Astrocyte (in vitro differentiated cells and primary cell): ENCODE results near the gene CXCL13. TPM values are rescaled to one million over a fixed set of nuclear protein-coding genes. Genes with fewer than 3 reads are reported as not detected.

Source experiments
- DNase-seq: peaks from one replicate; pipeline ENCODE4 v3.0.0-alpha.2; 2010; ENCODE audit warnings: low read depth
- FAIRE-seq: peaks from 2 replicates; lab custom pipeline; 2011; peaks lifted over from hg19 to GRCh38; lab: Jason Lieb, UNC
- H2AFZ ChIP-seq: 2 replicates; pipeline ENCODE4 v1.6.0; 2012; ENCODE audit warnings: low read depth, low read length, inconsistent platforms
- H3K27ac ChIP-seq: 2 replicates; pipeline ENCODE4 v1.5.1; 2011; ENCODE audit warnings: low read depth, low read length, inconsistent platforms
- H3K27me3 ChIP-seq: 2 replicates; pipeline ENCODE4 v1.6.0; 2011; ENCODE audit warnings: low read length, inconsistent platforms; ENCODE audit not compliant: insufficient read depth
- H3K36me3 ChIP-seq: 2 replicates; pipeline ENCODE4 v1.5.1; 2011; ENCODE audit warnings: low read length, inconsistent platforms; ENCODE audit not compliant: insufficient read depth
- H3K4me1 ChIP-seq: 2 replicates; pipeline ENCODE4 v1.5.1; 2011; ENCODE audit warnings: low read length, inconsistent platforms; ENCODE audit not compliant: insufficient read depth
- H3K4me2 ChIP-seq: 2 replicates; pipeline ENCODE4 v1.6.0; 2012; ENCODE audit warnings: low read length, inconsistent platforms
- H3K4me3 ChIP-seq: 2 replicates; pipeline ENCODE4 v1.5.1; 2011; ENCODE audit warnings: low read depth, mild to moderate bottlenecking, low read length, inconsistent platforms; ENCODE audit not compliant: insufficient read depth
- H3K79me2 ChIP-seq: 2 replicates; pipeline ENCODE4 v1.6.0; 2012; ENCODE audit warnings: mild to moderate bottlenecking, low read length, inconsistent platforms; ENCODE audit not compliant: insufficient read depth
- H3K9ac ChIP-seq: 2 replicates; pipeline ENCODE4 v1.6.0; 2012; ENCODE audit warnings: mild to moderate bottlenecking, low read length, inconsistent platforms
- H3K9me3 ChIP-seq: 2 replicates; pipeline ENCODE4 v1.5.1; 2012; ENCODE audit warnings: low read depth, mild to moderate bottlenecking, low read length, inconsistent platforms; ENCODE audit not compliant: insufficient read depth
- H4K20me1 ChIP-seq: 2 replicates; pipeline ENCODE4 v1.6.0; 2012; ENCODE audit warnings: low read length, inconsistent platforms; ENCODE audit not compliant: insufficient read depth
- H3K27ac Mint-ChIP-seq: one replicate; pipeline ENCODE4 v1.8.0; 2021; ENCODE audit warnings: mild to moderate bottlenecking, mixed read lengths; ENCODE audit not compliant: unreplicated experiment
- H3K27me3 Mint-ChIP-seq: one replicate; pipeline ENCODE4 v1.8.0; 2021; ENCODE audit warnings: low read depth, mixed read lengths; ENCODE audit not compliant: unreplicated experiment
- H3K36me3 Mint-ChIP-seq: one replicate; pipeline ENCODE4 v1.8.0; 2021; ENCODE audit warnings: low read depth, mixed read lengths; ENCODE audit not compliant: unreplicated experiment
- H3K4me1 Mint-ChIP-seq: one replicate; pipeline ENCODE4 v1.8.0; 2021; ENCODE audit warnings: low read depth, mixed read lengths; ENCODE audit not compliant: unreplicated experiment
- H3K4me3 Mint-ChIP-seq: one replicate; pipeline ENCODE4 v1.8.0; 2021; ENCODE audit warnings: mild to moderate bottlenecking, moderate library complexity, mixed read lengths; ENCODE audit not compliant: unreplicated experiment
- H3K9me3 Mint-ChIP-seq: one replicate; pipeline ENCODE4 v1.8.0; 2021; ENCODE audit warnings: mild to moderate bottlenecking, mixed read lengths; ENCODE audit not compliant: unreplicated experiment
- EZH2 ChIP-seq: IDR thresholded peaks from 2 replicates; pipeline ENCODE4 v1.6.1; 2012; ENCODE audit warnings: mild to moderate bottlenecking, low read length, inconsistent platforms; ENCODE audit not compliant: insufficient read depth
- total RNA-seq: library from RNA; stranded (reverse); gene quantifications from 2 replicates; pipeline ENCODE4 v1.2.1, GENCODE V29; 2021
- TF ChIP-seq, protein P1 (sequence below): IDR thresholded peaks from 2 replicates; pipeline ENCODE4 v1.5.1; 2011; ENCODE audit warnings: low read depth, mild to moderate bottlenecking, inconsistent platforms, low read length, moderate library complexity; ENCODE audit not compliant: insufficient read depth

Gene CXCL13
- total RNA-seq, 1 donor from 2014 or later, result not detected

GRCh38 chr4:77617203-77617602 lies 11.6 kb downstream of the CXCL13 start:
- Histone ChIP-seq H3K27ac (no peak overlapping the region), H3K27me3 (peaks cover 9% of the 10 kb centered on the region), H3K4me3 (no peak overlapping the region), H4K20me1 (no peaks in the 10 kb centered on the region), H3K9me3 (no peaks in the 10 kb centered on the region), H2AFZ (no peak overlapping the region), H3K79me2 (no peaks in the 10 kb centered on the region), H3K4me1 (no peaks in the 10 kb centered on the region), H3K9ac (no peak overlapping the region), H3K4me2 (no peak overlapping the region), H3K36me3 (no peaks in the 10 kb centered on the region)
- FAIRE-seq (no peak), DNase-seq (peak; percentile 13)
- TF ChIP-seq EZH2, result no peak
- TF ChIP-seq, protein P1, sequence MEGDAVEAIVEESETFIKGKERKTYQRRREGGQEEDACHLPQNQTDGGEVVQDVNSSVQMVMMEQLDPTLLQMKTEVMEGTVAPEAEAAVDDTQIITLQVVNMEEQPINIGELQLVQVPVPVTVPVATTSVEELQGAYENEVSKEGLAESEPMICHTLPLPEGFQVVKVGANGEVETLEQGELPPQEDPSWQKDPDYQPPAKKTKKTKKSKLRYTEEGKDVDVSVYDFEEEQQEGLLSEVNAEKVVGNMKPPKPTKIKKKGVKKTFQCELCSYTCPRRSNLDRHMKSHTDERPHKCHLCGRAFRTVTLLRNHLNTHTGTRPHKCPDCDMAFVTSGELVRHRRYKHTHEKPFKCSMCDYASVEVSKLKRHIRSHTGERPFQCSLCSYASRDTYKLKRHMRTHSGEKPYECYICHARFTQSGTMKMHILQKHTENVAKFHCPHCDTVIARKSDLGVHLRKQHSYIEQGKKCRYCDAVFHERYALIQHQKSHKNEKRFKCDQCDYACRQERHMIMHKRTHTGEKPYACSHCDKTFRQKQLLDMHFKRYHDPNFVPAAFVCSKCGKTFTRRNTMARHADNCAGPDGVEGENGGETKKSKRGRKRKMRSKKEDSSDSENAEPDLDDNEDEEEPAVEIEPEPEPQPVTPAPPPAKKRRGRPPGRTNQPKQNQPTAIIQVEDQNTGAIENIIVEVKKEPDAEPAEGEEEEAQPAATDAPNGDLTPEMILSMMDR, result no peak
- peaks cover 3% of the 10 kb centered on the region for H3K27me3 Mint-ChIP-seq
- peaks cover 1% of the 10 kb centered on the region for H3K9me3 Mint-ChIP-seq
- H3K4me1 Mint-ChIP-seq, result no peaks in the 10 kb centered on the region
- H3K36me3 Mint-ChIP-seq, result no peaks in the 10 kb centered on the region
- no peak overlapping the region for H3K27ac Mint-ChIP-seq
- no peak overlapping the region for H3K4me3 Mint-ChIP-seq

GRCh38 chr4:77618383-77619241 lies 13.0 kb downstream of the CXCL13 start:
- Histone ChIP-seq H3K36me3 (no peaks in the 10 kb centered on the region), H3K4me1 (no peaks in the 10 kb centered on the region), H3K79me2 (no peaks in the 10 kb centered on the region), H3K4me3 (no peak overlapping the region), H3K27me3 (peaks cover 7% of the 10 kb centered on the region), H3K9ac (no peak overlapping the region), H4K20me1 (no peaks in the 10 kb centered on the region), H3K4me2 (peak overlapping the region; percentile 61), H2AFZ (peak overlapping the region; percentile 40), H3K9me3 (no peaks in the 10 kb centered on the region), H3K27ac (no peak overlapping the region)
- peaks cover 1% of the 10 kb centered on the region for H3K9me3 Mint-ChIP-seq
- TF ChIP-seq, protein P1, result peak; percentile 86
- TF ChIP-seq EZH2, result no peak
- H3K27me3 Mint-ChIP-seq, result peaks cover 1% of the 10 kb centered on the region
- H3K27ac Mint-ChIP-seq, result peak overlapping the region; percentile 69
- peak; percentile 40 for DNase-seq
- no peaks in the 10 kb centered on the region for H3K36me3 Mint-ChIP-seq
- H3K4me3 Mint-ChIP-seq, result peak overlapping the region; percentile 36
- H3K4me1 Mint-ChIP-seq, result no peaks in the 10 kb centered on the region
- peak; percentile 37 for FAIRE-seq

DNA sequence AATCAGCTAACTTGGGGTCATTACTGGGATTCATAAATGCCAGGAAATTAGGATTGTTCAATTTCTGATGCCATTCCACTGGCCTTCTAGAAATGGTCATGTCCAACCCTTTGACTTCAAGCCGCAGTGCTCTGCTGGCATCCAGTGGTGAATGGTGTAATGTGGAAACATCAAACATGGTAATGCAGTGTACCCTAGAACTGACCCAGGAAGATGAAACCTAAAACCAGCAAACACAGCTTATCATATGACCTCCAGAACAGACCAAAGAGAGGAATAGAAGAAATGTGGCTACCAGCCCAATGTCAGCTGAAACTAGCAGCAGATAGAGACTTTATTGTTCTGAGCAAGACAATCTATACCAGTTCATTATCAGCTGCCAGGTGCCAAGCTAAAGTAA lies 13.8 kb downstream of the CXCL13 start:
- peaks cover 1% of the 10 kb centered on the region for H3K9me3 Mint-ChIP-seq
- H3K36me3 Mint-ChIP-seq, result no peaks in the 10 kb centered on the region
- Histone ChIP-seq H3K36me3 (no peaks in the 10 kb centered on the region), H3K4me3 (no peak overlapping the region), H3K9ac (no peak overlapping the region), H2AFZ (no peak overlapping the region), H3K27me3 (peaks cover 7% of the 10 kb centered on the region), H3K27ac (no peak overlapping the region), H3K79me2 (no peaks in the 10 kb centered on the region), H3K4me2 (no peak overlapping the region), H4K20me1 (no peaks in the 10 kb centered on the region), H3K4me1 (no peaks in the 10 kb centered on the region), H3K9me3 (no peaks in the 10 kb centered on the region)
- H3K27me3 Mint-ChIP-seq, result peaks cover 1% of the 10 kb centered on the region
- DNase-seq (no peak), FAIRE-seq (no peak)
- TF ChIP-seq, protein P1, result no peak
- TF ChIP-seq EZH2, result no peak
- H3K4me1 Mint-ChIP-seq, result no peaks in the 10 kb centered on the region
- H3K27ac Mint-ChIP-seq, result no peak overlapping the region
- no peak overlapping the region for H3K4me3 Mint-ChIP-seq
